ENCODE measurements around the gene GANC.

DNA sequence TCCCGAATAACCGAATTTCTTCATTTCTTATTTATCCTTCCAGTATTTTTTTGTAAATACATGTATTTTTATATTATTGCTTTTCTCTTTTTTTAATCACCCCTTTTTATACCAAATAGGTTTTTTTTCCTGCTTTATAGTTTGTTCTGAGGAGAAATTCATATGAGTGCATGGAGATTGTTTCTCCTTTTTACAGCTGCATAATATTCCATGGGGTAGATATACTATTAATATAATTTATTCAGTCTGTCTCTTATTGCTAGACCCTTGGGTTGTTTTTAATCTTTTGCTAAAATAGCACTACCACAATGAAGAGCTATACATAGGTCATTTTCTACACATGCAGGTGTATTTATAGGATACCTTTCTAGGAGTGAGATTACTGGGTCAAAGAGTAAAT lies 3.8 kb downstream of the GANC start:
- no peak for TF ChIP-seq POLR2A (IDR thresholded peaks at IDR 0.05; ENCODE audit: low read length)
- TF ChIP-seq GATA1 (IDR thresholded peaks at IDR 0.05; ENCODE audit: low read depth, low read length) = no peak
